A673 (cell line): Measurements from ENCODE around the gene UBE2Q1. TPM values are rescaled to one million over a fixed set of nuclear protein-coding genes. Genes with fewer than 3 reads are reported as not detected.

Experiments
- BruUV-seq: library from RNA; stranded (reverse); fragments of 400-500 nt; replicated peaks from 2 replicates; lab custom pipeline; 2021; lab: Mats Ljungman, UMichigan
- CTCF ChIA-PET: fragments of 300-600 bp; sonication (Branson Sonifier 250); formaldehyde crosslinking; loops from one replicate; lab custom pipeline; 2022; ENCODE audit warnings: antibody characterized with exemption; lab: Charles Lee
- POLR2A ChIA-PET: fragments of 300-600 bp; sonication (Branson Sonifier 250); formaldehyde crosslinking; loops from one replicate; lab custom pipeline; 2022; ENCODE audit warnings: antibody characterized with exemption; ENCODE audit not compliant: low non-redundant PET; lab: Charles Lee
- DNase-seq: peaks from one replicate; pipeline ENCODE4 v3.0.0-alpha.2; 2015; ENCODE audit warnings: low spot score
- H3K27ac ChIP-seq: fragments of 200-600 bp; sonication (generic); 2 replicates; pipeline ENCODE4 v1.5.1; 2016; ENCODE audit warnings: mixed run types, low read depth, mild to moderate bottlenecking, mixed read lengths, antibody characterized with exemption, low read length; ENCODE audit not compliant: poor library complexity, severe bottlenecking
- H3K27me3 ChIP-seq: fragments of 200-600 bp; sonication (generic); replicated peaks from 2 replicates; pipeline ENCODE4 v1.6.1; 2017; ENCODE audit warnings: mixed run types, low read depth, mild to moderate bottlenecking, mixed read lengths, antibody characterized with exemption, low read length; ENCODE audit not compliant: insufficient read depth, poor library complexity
- H3K36me3 ChIP-seq: fragments of 200-600 bp; sonication (generic); 2 replicates; pipeline ENCODE4 v1.6.1; 2016; ENCODE audit warnings: mixed run types, mild to moderate bottlenecking, mixed read lengths, antibody characterized with exemption, low read length; ENCODE audit not compliant: insufficient read depth, poor library complexity, severe bottlenecking
- H3K4me1 ChIP-seq: fragments of 200-600 bp; sonication (generic); 2 replicates; pipeline ENCODE4 v1.6.1; 2017; ENCODE audit warnings: mixed run types, mild to moderate bottlenecking, mixed read lengths, antibody characterized with exemption, low read length; ENCODE audit not compliant: insufficient read depth, poor library complexity, severe bottlenecking
- H3K4me3 ChIP-seq: fragments of 200-600 bp; sonication (generic); 2 replicates; pipeline ENCODE4 v1.5.1; 2016; ENCODE audit warnings: low read depth, mixed run types, mild to moderate bottlenecking, mixed read lengths, low read length; ENCODE audit not compliant: poor library complexity, severe bottlenecking
- H3K9me3 ChIP-seq: fragments of 200-600 bp; sonication (generic); 2 replicates; pipeline ENCODE4 v1.6.1; 2016; ENCODE audit warnings: mixed run types, low read depth, mild to moderate bottlenecking, mixed read lengths, antibody characterized with exemption, low read length; ENCODE audit not compliant: poor library complexity, severe bottlenecking
- CTCF ChIP-seq: fragments of 300-800, 200-600 bp; sonication (generic); conservative IDR thresholded peaks from 2 replicates; pipeline ENCODE4 v1.5.1; 2017; ENCODE audit warnings: low read depth, mild to moderate bottlenecking, antibody characterized with exemption, low read length, moderate library complexity, mixed read lengths
- EZH2 ChIP-seq: fragments of 200-600 bp; sonication (generic); IDR thresholded peaks from 2 replicates; pipeline ENCODE4 v1.6.1; 2017; ENCODE audit warnings: borderline replicate concordance, low read depth, mild to moderate bottlenecking, mixed read lengths, antibody characterized with exemption, low read length; ENCODE audit not compliant: poor library complexity, severe bottlenecking
- intact Hi-C: fragments of 100-400 bp; cut with micrococcal nuclease; formaldehyde crosslinking; loops from one replicate; pipeline ENCODE4 v1.10.0; 2022; ENCODE audit not compliant: unreplicated experiment
- total RNA-seq: library from RNA; stranded (reverse); gene quantifications from 2 replicates; pipeline ENCODE4 v1.2.3, GENCODE V29; 2021

UBE2Q1 gene
- total RNA-seq, 1 experiment from 2014 or later = 84.5 TPM

- Histone ChIP-seq H3K36me3 (no peaks in the 10 kb centered on the region), H3K4me1 (peaks cover 4% of the 10 kb centered on the region), H3K4me3 (no peak overlapping the region), H3K27me3 (no peaks in the 10 kb centered on the region), H3K9me3 (no peaks in the 10 kb centered on the region), H3K27ac (no peak overlapping the region)
- ChIA-PET POLR2A (no interaction called here), CTCF (interaction anchor here (0.6 kb wide), 1 partner anchor 320 kb away, joined by 5 read pairs; no protein-coding TSS in a partner anchor)
- no TSS peak for BruUV-seq
- TF ChIP-seq EZH2 = no peak
- no peak for TF ChIP-seq CTCF
- intact Hi-C loops = no loop called here
- DNase-seq = no peak
Measured at GRCh38 chr1:154565876-154566275, 7.4 kb upstream of the UBE2Q1 start.

- POLR2A ChIA-PET = no interaction called here
Measured at GRCh38 chr1:154559466-154560044, 1.1 kb upstream of the UBE2Q1 start.

More at GRCh38 chr1:154559466-154560044, 1.1 kb upstream of the UBE2Q1 start:
- Histone ChIP-seq H3K27ac (peak overlapping the region; percentile 85), H3K4me1 (peaks cover 18% of the 10 kb centered on the region), H3K36me3 (peaks cover 16% of the 10 kb centered on the region), H3K9me3 (no peaks in the 10 kb centered on the region), H3K27me3 (no peaks in the 10 kb centered on the region), H3K4me3 (peak overlapping the region; percentile 96)
- CTCF ChIA-PET = interaction anchor here (0.5 to 1.6 kb wide), 14 partner anchors 8 to 685 kb away, joined by 3 to 15 read pairs (median 4); partner anchors contain the start of genes ADAM15, ADAR, CHRNB2 and KCNN3
- intact Hi-C loops = loop anchor here (5.0 to 10.0 kb wide), 4 partner anchors 48 to 503 kb away; partner anchors contain the start of genes ADAR, EFNA4 and ZBTB7B
- DNase-seq = peak; percentile 93
- TF ChIP-seq EZH2 = no peak
- TF ChIP-seq CTCF = peak; percentile 98
- no TSS peak for BruUV-seq
